SK-N-SH (cell line): ENCODE measurements around the gene ACAP3. TPM values are rescaled to one million over a fixed set of nuclear protein-coding genes. Genes with fewer than 3 reads are reported as not detected.

ENCODE experiments used
- CTCF ChIA-PET: fragments of 300-600, 350-600 bp; formaldehyde crosslinking; extraction: SDS; loops from one replicate; lab custom pipeline; 2021; lab: Yijun Ruan, JAX
- POLR2A ChIA-PET: fragments of 350-600 bp; sonication (Branson Sonifier 250); formaldehyde crosslinking; extraction: SDS; loops from one replicate; lab custom pipeline; 2020; ENCODE audit warnings: antibody characterized with exemption, inconsistent platforms; lab: Yijun Ruan, JAX
- DNase-seq: peaks from one replicate; pipeline ENCODE4 v3.0.0; 2012
- H2AFZ ChIP-seq: fragments of 200-600 bp; sonication (generic); 2 replicates; pipeline ENCODE4 v1.8.1; 2016; ENCODE audit warnings: antibody characterized with exemption, mild to moderate bottlenecking, low read depth
- H3F3A ChIP-seq: fragments of 200-600 bp; sonication (generic); replicated peaks from 2 replicates; pipeline ENCODE3; 2016; ENCODE audit warnings: antibody characterized with exemption, mild to moderate bottlenecking; ENCODE audit not compliant: insufficient read depth
- H3K27ac ChIP-seq, 2 experiments: fragments of 200-500 bp in 1 of 2; fragments of 200-600 bp in 1 of 2; sonication (Bioruptor generic) in 1 of 2; sonication (generic), shearing (Covaris generic) in 1 of 2; 2 replicates each; pipeline versions ENCODE4 v1.5.1 to v1.6.1; 2014 to 2016; ENCODE audit warnings: low read depth in 2 of 2, inconsistent platforms in 1 of 2, low read length in 1 of 2, mild to moderate bottlenecking in 1 of 2, mixed read lengths in 1 of 2
- H3K27me3 ChIP-seq: fragments of 200-600 bp; sonication (generic), shearing (Covaris generic); 2 replicates; pipeline ENCODE4 v1.6.1; 2016; ENCODE audit warnings: mixed run types; ENCODE audit not compliant: insufficient read depth
- H3K36me3 ChIP-seq, 2 experiments: fragments of 200-500 bp in 1 of 2; fragments of 200-600 bp in 1 of 2; sonication (Bioruptor generic) in 1 of 2; sonication (generic) in 1 of 2; replicated peaks in 1 of 2; 2 replicates each; pipeline versions ENCODE3 to v1.5.1; 2014 to 2016; ENCODE audit warnings: low read length in 1 of 2, mild to moderate bottlenecking in 1 of 2; ENCODE audit not compliant: insufficient read depth in 2 of 2, control insufficient read depth in 1 of 2
- H3K4me1 ChIP-seq, 2 experiments: fragments of 200-500 bp in 1 of 2; fragments of 200-600 bp in 1 of 2; sonication (Bioruptor generic) in 1 of 2; sonication (generic), shearing (Covaris generic) in 1 of 2; 2 replicates each; pipeline versions ENCODE4 v1.5.1 to v1.6.1; 2014 to 2016; ENCODE audit warnings: low read depth in 1 of 2, low read length in 1 of 2, mixed run types in 1 of 2; ENCODE audit not compliant: insufficient read depth in 2 of 2, control insufficient read depth in 1 of 2
- H3K4me2 ChIP-seq: fragments of 200-600 bp; sonication (generic), shearing (Covaris generic); 2 replicates; pipeline ENCODE4 v1.6.1; 2017; ENCODE audit warnings: mixed run types
- H3K4me3 ChIP-seq, 2 experiments: fragments of 200-500 bp in 1 of 2; fragments of 200-600 bp in 1 of 2; sonication (Bioruptor generic) in 1 of 2; sonication (generic), shearing (Covaris generic) in 1 of 2; 2 replicates each; pipeline versions ENCODE4 v1.5.1 to v1.8.1; 2014 to 2016; ENCODE audit warnings: low read depth in 2 of 2, inconsistent platforms in 1 of 2, low read length in 1 of 2, mild to moderate bottlenecking in 1 of 2, mixed read lengths in 1 of 2, moderate library complexity in 1 of 2
- H3K79me2 ChIP-seq: fragments of 200-600 bp; sonication (generic); 2 replicates; pipeline ENCODE4 v1.8.1; 2017; ENCODE audit warnings: mild to moderate bottlenecking; ENCODE audit not compliant: insufficient read depth
- H3K9ac ChIP-seq: fragments of 200-600 bp; sonication (generic); 2 replicates; pipeline ENCODE4 v1.6.1; 2017; ENCODE audit warnings: mixed run types
- H3K9me2 ChIP-seq: fragments of 200-600 bp; sonication (generic); 2 replicates; pipeline ENCODE4 v1.6.1; 2017; ENCODE audit warnings: mixed run types
- H3K9me3 ChIP-seq: fragments of 200-600 bp; sonication (generic); 2 replicates; pipeline ENCODE4 v1.6.1; 2017; ENCODE audit warnings: mixed run types, mild to moderate bottlenecking, moderate library complexity
- H4K20me1 ChIP-seq: fragments of 200-600 bp; sonication (generic); 2 replicates; pipeline ENCODE4 v1.6.1; 2017; ENCODE audit warnings: mild to moderate bottlenecking, mixed run types; ENCODE audit not compliant: insufficient read depth
- CTCF ChIP-seq: fragments of 200-600 bp; sonication (generic); IDR thresholded peaks from 2 replicates; pipeline ENCODE4 v1.6.1; 2017; ENCODE audit warnings: antibody characterized with exemption, mild to moderate bottlenecking, moderate library complexity
- EZH2phosphoT487 ChIP-seq: fragments of 200-600 bp; sonication (generic); IDR thresholded peaks from 2 replicates; pipeline ENCODE4 v1.6.1; 2017; ENCODE audit warnings: low read depth, mixed run types, mild to moderate bottlenecking, antibody characterized with exemption, moderate library complexity, borderline replicate concordance
- FOXJ3 ChIP-seq: sonication (generic); formaldehyde crosslinking; IDR thresholded peaks from 2 replicates; pipeline ENCODE4 v1.5.1; 2020; ENCODE audit warnings: mild to moderate bottlenecking, missing genetic modification reagents
- GATA2 ChIP-seq: sonication (generic); formaldehyde crosslinking; IDR thresholded peaks from 2 replicates; pipeline ENCODE4 v1.5.0; 2020; ENCODE audit warnings: mild to moderate bottlenecking, missing genetic modification reagents
- IRF3 ChIP-seq: fragments of 150-350 bp; IDR thresholded peaks from 2 replicates; pipeline ENCODE4 v1.6.1; 2016; ENCODE audit warnings: mild to moderate bottlenecking, low read depth, low read length
- MXI1 ChIP-seq: IDR thresholded peaks from 2 replicates; pipeline ENCODE4 v1.6.1; 2012; ENCODE audit warnings: mild to moderate bottlenecking, low read depth, low read length, improper control_type of control experiment
- PBX3 ChIP-seq: IDR thresholded peaks from 2 replicates; pipeline ENCODE4; 2012
- RXRA ChIP-seq: IDR thresholded peaks from 2 replicates; pipeline ENCODE4 v1.4.0; 2012; ENCODE audit warnings: low read depth, mild to moderate bottlenecking, borderline replicate concordance
- TAF1 ChIP-seq: IDR thresholded peaks from 2 replicates; pipeline ENCODE4 v1.6.1; 2012; ENCODE audit warnings: low read depth, mild to moderate bottlenecking, low read length, moderate library complexity, borderline replicate concordance
- TCF12 ChIP-seq: IDR thresholded peaks from 2 replicates; pipeline ENCODE4 v1.4.0; 2012
- ZBTB33 ChIP-seq: IDR thresholded peaks from 2 replicates; pipeline ENCODE4 v1.4.0; 2012; ENCODE audit warnings: low read depth, borderline replicate concordance
- WGBS: methylation state at CpG from one replicate; pipeline ENCODE4 v1.1.6; 2017; ENCODE audit warnings: low lambda C conversion rate; 5-methylcytosine and 5-hydroxymethylcytosine counted together
- polyA plus RNA-seq, 3 experiments: library from polyadenylated mRNA; depleted of rRNA; stranded (reverse); fragments of >200 nt; gene quantifications; 2 replicates each; pipeline ENCODE4 v1.2.3, GENCODE V29; 2012

ACAP3 gene
- polyA plus RNA-seq, 1 of the 3 experiments (the other 2 are of a cell fraction), result 51.7 TPM

- no peak for DNase-seq
- TF ChIP-seq EZH2phosphoT487 (no peak), RXRA (no peak), ZBTB33 (no peak), FOXJ3 (no peak), PBX3 (0 out of 2 replicates have a peak, but pooled peaks have one; percentile 3), TAF1 (no peak), CTCF (no peak)
- TF ChIP-seq, all 33 proteins: peak for 1
- no peaks in the 10 kb centered on the region for H3K27me3 ChIP-seq
- no peak overlapping the region for H3K4me2 ChIP-seq
- H3K9ac ChIP-seq, result no peak overlapping the region
- H3K4me3 ChIP-seq, result no peak overlapping the region
- no peaks in the 10 kb centered on the region for H3K9me3 ChIP-seq
- peaks cover 5% of the 10 kb centered on the region for H3F3A ChIP-seq
- WGBS, result 88% methylated on average over 14 of the region's 36 CpGs
- H4K20me1 ChIP-seq, result no peaks in the 10 kb centered on the region
- H3K36me3 ChIP-seq, result peaks cover 0 to 14% of the 10 kb centered on the region in 2 experiments
- no peak overlapping the region for H2AFZ ChIP-seq
- ChIA-PET POLR2A (no interaction called here), CTCF (interaction anchor here (1.5 to 3.6 kb wide), 2 partner anchors 10 to 29 kb away, joined by 3 to 16 read pairs; no protein-coding TSS in a partner anchor)
- no peaks in the 10 kb centered on the region for H3K79me2 ChIP-seq
- no peaks in the 10 kb centered on the region for H3K9me2 ChIP-seq
- peaks cover 0 to 15% of the 10 kb centered on the region in 2 experiments; a peak in 1 of 4 replicates for H3K4me1 ChIP-seq
- H3K27ac ChIP-seq, result no peak overlapping the region
Measured at GRCh38 chr1:1333551-1334241, 26.0 kb upstream of the ACAP3 start.

- H3K36me3 ChIP-seq, result peaks cover 0 to 13% of the 10 kb centered on the region in 2 experiments
- H3K9ac ChIP-seq, result no peak overlapping the region
- WGBS, result 74% methylated on average over 18 of the region's 48 CpGs
- H3K4me2 ChIP-seq, result no peak overlapping the region
- no peak for DNase-seq
- ChIA-PET CTCF (interaction anchor here (0.8 to 1.5 kb wide), 2 partner anchors 12 to 15 kb away, joined by 5 read pairs; no protein-coding TSS in a partner anchor), POLR2A (no interaction called here)
- H3K27me3 ChIP-seq, result no peaks in the 10 kb centered on the region
- no peaks in the 10 kb centered on the region for H3K9me2 ChIP-seq
- no peak overlapping the region for H3K27ac ChIP-seq
- no peak overlapping the region for H2AFZ ChIP-seq
- H3F3A ChIP-seq, result peaks cover 5% of the 10 kb centered on the region
- H3K79me2 ChIP-seq, result no peaks in the 10 kb centered on the region
- no peaks in the 10 kb centered on the region for H4K20me1 ChIP-seq
- H3K4me3 ChIP-seq, result no peak overlapping the region
- H3K4me1 ChIP-seq, result peaks cover 0 to 15% of the 10 kb centered on the region in 2 experiments; a peak in 1 of 4 replicates
- no peaks in the 10 kb centered on the region for H3K9me3 ChIP-seq
- TF ChIP-seq GATA2, result no peak
- TF ChIP-seq TCF12, result no peak
- TF ChIP-seq IRF3, result no peak
- no peak for TF ChIP-seq CTCF
- no peak for TF ChIP-seq MXI1
Measured at GRCh38 chr1:1332774-1333480, 25.2 kb upstream of the ACAP3 start.
